HepG2 (cell line): ENCODE data around the gene ATG13. TPM values are rescaled to one million over a fixed set of nuclear protein-coding genes. Genes with fewer than 3 reads are reported as not detected.

Experiments
- ATAC-seq: fragments of 200-7000 bp; cut with Tn5 transposase; 3 replicates; pipeline ENCODE4 v1.9.1; 2020; ENCODE audit warnings: mild to moderate bottlenecking, moderate library complexity
- BruUV-seq: library from RNA; stranded (reverse); fragments of 400-500 nt; replicated peaks from 2 replicates; lab custom pipeline; 2021; lab: Mats Ljungman, UMichigan
- CTCF ChIA-PET: fragments of 300-600 bp; formaldehyde crosslinking; extraction: SDS; loops from one replicate; lab custom pipeline; 2021; ENCODE audit warnings: low total read pairs, inconsistent platforms, low intra/inter-chr PET ratio; lab: Yijun Ruan, JAX
- POLR2A ChIA-PET: fragments of 350-600 bp; sonication (Branson Sonifier 250); formaldehyde crosslinking; loops from one replicate; lab custom pipeline; 2020; ENCODE audit warnings: antibody characterized with exemption, inconsistent platforms; lab: Yijun Ruan, JAX
- DNase-seq: peaks from one replicate; pipeline ENCODE4 v3.0.0-alpha.2; 2015; ENCODE audit warnings: low spot score
- FAIRE-seq: peaks from 3 replicates; lab custom pipeline; 2011; peaks lifted over from hg19 to GRCh38; lab: Jason Lieb, UNC
- H2AFZ ChIP-seq: one replicate; pipeline ENCODE4 v1.6.1; 2011; ENCODE audit warnings: low read length, inconsistent platforms
- H3K27ac ChIP-seq: fragments of 300-600 bp; 3 replicates; pipeline ENCODE4 v1.8.0; 2011; ENCODE audit warnings: mixed run types, mild to moderate bottlenecking, mixed read lengths, low read length, inconsistent platforms; ENCODE audit not compliant: insufficient read depth; ENCODE audit errors: extremely low read length
- H3K27me3 ChIP-seq, 2 experiments: fragments of 200-600 bp in 1 of 2; 2 replicates in 1 of 2; 3 replicates in 1 of 2; pipeline versions ENCODE4 v1.6.0 to v1.8.0; 2011; ENCODE audit warnings: low read length in 2 of 2, mild to moderate bottlenecking in 2 of 2, moderate library complexity in 2 of 2, inconsistent platforms in 1 of 2; ENCODE audit not compliant: insufficient read depth in 2 of 2, control insufficient read depth in 1 of 2
- H3K36me3 ChIP-seq, 2 experiments: fragments of 200-600 bp in 1 of 2; replicated peaks in 1 of 2; 2 replicates in 1 of 2; 3 replicates in 1 of 2; pipeline versions ENCODE4 v1.5.1 to v1.8.0; 2011; ENCODE audit warnings: low read length in 2 of 2, inconsistent platforms in 1 of 2; ENCODE audit not compliant: insufficient read depth in 2 of 2, control insufficient read depth in 1 of 2
- H3K4me1 ChIP-seq: 2 replicates; pipeline ENCODE4 v1.5.1; 2012; ENCODE audit warnings: low read length, inconsistent platforms; ENCODE audit not compliant: insufficient read depth
- H3K4me2 ChIP-seq: 2 replicates; pipeline ENCODE4 v1.6.0; 2011; ENCODE audit warnings: low read depth, low read length, inconsistent platforms
- H3K4me3 ChIP-seq, 3 experiments: fragments of 200-600 bp in 1 of 3; sonication (generic), shearing (Covaris generic) in 1 of 3; replicated peaks in 1 of 3; 2 replicates each; pipeline ENCODE4 v1.5.1; 2011 to 2016; ENCODE audit warnings: low read length in 3 of 3, inconsistent platforms in 2 of 3, low read depth in 2 of 3, mild to moderate bottlenecking in 2 of 3, control low read depth in 1 of 3, mixed read lengths in 1 of 3; ENCODE audit not compliant: insufficient read depth in 1 of 3
- H3K79me2 ChIP-seq: one replicate; pipeline ENCODE4 v1.6.1; 2011; ENCODE audit warnings: low read length, inconsistent platforms; ENCODE audit not compliant: insufficient read depth
- H3K9ac ChIP-seq: 2 replicates; pipeline ENCODE4 v1.6.0; 2011; ENCODE audit warnings: mild to moderate bottlenecking, low read depth, low read length, inconsistent platforms; ENCODE audit not compliant: insufficient read depth
- H3K9me3 ChIP-seq: 2 replicates; pipeline ENCODE4 v1.5.1; 2012; ENCODE audit warnings: mild to moderate bottlenecking, low read length
- H4K20me1 ChIP-seq: 2 replicates; pipeline ENCODE4 v1.6.0; 2011; ENCODE audit warnings: inconsistent platforms, mild to moderate bottlenecking, low read length, moderate library complexity; ENCODE audit not compliant: insufficient read depth
- FOXC1 ChIP-seq: sonication (generic); formaldehyde crosslinking; IDR thresholded peaks from 2 replicates; pipeline ENCODE4 v1.8.0; 2022; ENCODE audit warnings: mild to moderate bottlenecking, missing genetic modification reagents, borderline replicate concordance
- GPN1 ChIP-seq: sonication (generic); formaldehyde crosslinking; IDR thresholded peaks from 2 replicates; pipeline ENCODE4 v1.5.1; 2020; ENCODE audit warnings: missing genetic modification reagents, borderline replicate concordance
- HOXA3 ChIP-seq: sonication (generic); formaldehyde crosslinking; IDR thresholded peaks from 2 replicates; pipeline ENCODE4 v1.5.0; 2020; ENCODE audit warnings: missing genetic modification reagents
- ONECUT2 ChIP-seq: sonication (generic); formaldehyde crosslinking; IDR thresholded peaks from 2 replicates; pipeline ENCODE4 v1.4.0; 2020; ENCODE audit warnings: missing genetic modification reagents
- PCBP1 ChIP-seq: fragments of 200-400 bp; formaldehyde crosslinking; IDR thresholded peaks from 2 replicates; pipeline ENCODE4 v1.6.1; 2017; ENCODE audit warnings: mild to moderate bottlenecking, low read depth, low read length, borderline replicate concordance
- RARA ChIP-seq: IDR thresholded peaks from 2 replicates; pipeline ENCODE4 v1.6.1; 2016; ENCODE audit warnings: missing genetic modification reagents, missing compliant biosample characterization
- SALL1 ChIP-seq: sonication (generic); formaldehyde crosslinking; IDR thresholded peaks from 2 replicates; pipeline ENCODE4 v1.8.0; 2022; ENCODE audit warnings: mild to moderate bottlenecking, missing genetic modification reagents
- TAF1 ChIP-seq: sonication (generic); formaldehyde crosslinking; IDR thresholded peaks from 2 replicates; pipeline ENCODE4 v1.4.0; 2020; ENCODE audit warnings: missing genetic modification reagents
- ZNF17 ChIP-seq: sonication (generic); formaldehyde crosslinking; IDR thresholded peaks from 2 replicates; pipeline ENCODE4 v1.5.0; 2020; ENCODE audit warnings: mild to moderate bottlenecking, missing genetic modification reagents
- ZNF343 ChIP-seq: sonication (generic); formaldehyde crosslinking; IDR thresholded peaks from 2 replicates; pipeline ENCODE4 v1.4.0; 2020; ENCODE audit warnings: mild to moderate bottlenecking, missing genetic modification reagents
- ZNF460 ChIP-seq: sonication (generic); formaldehyde crosslinking; IDR thresholded peaks from 2 replicates; pipeline ENCODE4 v1.5.1; 2020; ENCODE audit warnings: missing genetic modification reagents, mild to moderate bottlenecking, borderline replicate concordance
- ZNF564 ChIP-seq: sonication (generic); formaldehyde crosslinking; IDR thresholded peaks from 2 replicates; pipeline ENCODE4 v1.8.1; 2023; ENCODE audit warnings: mild to moderate bottlenecking, missing genetic modification reagents
- ZNF605 ChIP-seq: sonication (generic); formaldehyde crosslinking; IDR thresholded peaks from 2 replicates; pipeline ENCODE4 v1.8.0; 2022; ENCODE audit warnings: mild to moderate bottlenecking, missing genetic modification reagents
- ZNF775 ChIP-seq: sonication (generic); formaldehyde crosslinking; IDR thresholded peaks from 2 replicates; pipeline ENCODE4 v1.4.0; 2020; ENCODE audit warnings: missing genetic modification reagents, mild to moderate bottlenecking, moderate library complexity, borderline replicate concordance
- WGBS: methylation state at CpG from one replicate; pipeline ENCODE4 v1.1.6; 2017; ENCODE audit warnings: low lambda C conversion rate; 5-methylcytosine and 5-hydroxymethylcytosine counted together
- in situ Hi-C: cut with HindIII; loops from 2 replicates; pipeline ENCODE4 v1.10.0; 2017; ENCODE audit warnings: low pct_unique_long_range_greater_than_20kb; ENCODE audit not compliant: extremely low pct_ligation_motif_present
- intact Hi-C: fragments of 100-400 bp; cut with micrococcal nuclease; formaldehyde crosslinking; loops from one replicate; pipeline ENCODE4 v1.10.0; 2022; ENCODE audit not compliant: unreplicated experiment
- polyA plus RNA-seq, 8 experiments: library from polyadenylated mRNA; depleted of rRNA in 3 of 8; stranded (reverse) in 7 of 8; unstranded in 1 of 8; fragments of >200 nt; fragmentation: Illumina TruSeq in 4 of 8; extraction: Trizol in 4 of 8; gene quantifications; 2 replicates each; pipeline versions ENCODE4 v1.2.1 to v1.2.3, GENCODE V29; 2011 to 2016; ENCODE audit warnings: low read depth in 4 of 8, missing spikeins in 1 of 8, mixed read lengths in 1 of 8; ENCODE audit not compliant: insufficient read depth in 1 of 8
- total RNA-seq, 5 experiments: library from RNA; depleted of rRNA; stranded (reverse); fragments of >200 nt; fragmentation: Illumina TruSeq; extraction: Trizol; gene quantifications; 2 replicates each; pipeline ENCODE4 v1.2.3, GENCODE V29; 2016; ENCODE audit warnings: low read depth in 1 of 5

Gene ATG13
- total and polyA plus RNA-seq, 2 of the 13 experiments (the other 11 are each of a cell fraction or from before 2014, with no cell fraction given), result 55.0 to 77.3 TPM

DNA sequence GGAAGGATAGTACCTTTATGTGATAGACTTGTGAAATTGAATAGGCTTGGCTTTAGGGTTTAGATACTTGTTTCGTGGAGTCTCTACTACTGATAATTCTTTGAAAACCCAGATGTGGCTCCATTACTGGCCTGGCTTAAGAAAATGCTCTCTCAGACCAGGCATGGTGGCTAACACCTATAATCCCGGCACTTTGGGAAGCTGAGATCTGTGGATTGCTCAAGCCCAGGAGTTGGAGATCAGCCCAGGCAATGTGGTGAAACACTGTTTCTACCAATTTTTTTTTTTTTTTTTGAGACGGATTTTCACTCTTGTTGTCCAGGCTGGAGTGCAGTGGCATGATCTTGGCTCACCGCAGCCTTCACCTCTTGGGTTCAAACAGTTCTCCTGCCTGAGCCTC lies 40.9 kb downstream of the ATG13 start:
- no peak for ATAC-seq
- no peaks in the 10 kb centered on the region for H3K79me2 ChIP-seq
- POLR2A ChIA-PET, result interaction anchor here (0.6 kb wide), 1 partner anchor 67 kb away, joined by 3 read pairs; no protein-coding TSS in a partner anchor
- no peak for DNase-seq
- no peak overlapping the region for H3K9ac ChIP-seq
- H3K4me3 ChIP-seq, result no peak overlapping the region
- no peaks in the 10 kb centered on the region for H3K4me1 ChIP-seq
- no peaks in the 10 kb centered on the region for H3K9me3 ChIP-seq
- BruUV-seq, result no TSS peak
- H3K27ac ChIP-seq, result no peak overlapping the region
- intact Hi-C loops, result no loop called here
- no peaks in the 10 kb centered on the region for H3K27me3 ChIP-seq
- in situ Hi-C loops, result no loop called here
- no peak overlapping the region for H2AFZ ChIP-seq
- no peak overlapping the region for H3K4me2 ChIP-seq
- CTCF ChIA-PET, result no interaction called here
- no peaks in the 10 kb centered on the region for H4K20me1 ChIP-seq
- no peak for TF ChIP-seq FOXC1 (CRISPR knock-in tag)
- TF ChIP-seq TAF1 (CRISPR knock-in tag), result no peak
- no peak for TF ChIP-seq ZNF775 (CRISPR knock-in tag)
- no peak for TF ChIP-seq ZNF343 (CRISPR knock-in tag)
- TF ChIP-seq ZNF17 (CRISPR knock-in tag), result no peak
- TF ChIP-seq HOXA3 (CRISPR knock-in tag), result no peak
- no peak for TF ChIP-seq ZNF564 (CRISPR knock-in tag)
- no peak for TF ChIP-seq ZNF605 (CRISPR knock-in tag)
- TF ChIP-seq GPN1 (CRISPR knock-in tag), result no peak
- TF ChIP-seq PCBP1, result no peak
- TF ChIP-seq RARA (CRISPR knock-in tag), result no peak
- no peak for TF ChIP-seq ZNF460
- TF ChIP-seq SALL1 (CRISPR knock-in tag), result no peak
- no peak for TF ChIP-seq ONECUT2 (CRISPR knock-in tag)
- no peak for FAIRE-seq
- WGBS, result 100% methylated on average over 4 of the region's 4 CpGs
- H3K36me3 ChIP-seq, result peaks cover 33 to 73% of the 10 kb centered on the region in 2 experiments
